ENCODE data around the gene PPP6R2.
A peak's percentile ranks its signal among the peaks of the same experiment; 100 is the strongest.

Gene PPP6R2

DNA sequence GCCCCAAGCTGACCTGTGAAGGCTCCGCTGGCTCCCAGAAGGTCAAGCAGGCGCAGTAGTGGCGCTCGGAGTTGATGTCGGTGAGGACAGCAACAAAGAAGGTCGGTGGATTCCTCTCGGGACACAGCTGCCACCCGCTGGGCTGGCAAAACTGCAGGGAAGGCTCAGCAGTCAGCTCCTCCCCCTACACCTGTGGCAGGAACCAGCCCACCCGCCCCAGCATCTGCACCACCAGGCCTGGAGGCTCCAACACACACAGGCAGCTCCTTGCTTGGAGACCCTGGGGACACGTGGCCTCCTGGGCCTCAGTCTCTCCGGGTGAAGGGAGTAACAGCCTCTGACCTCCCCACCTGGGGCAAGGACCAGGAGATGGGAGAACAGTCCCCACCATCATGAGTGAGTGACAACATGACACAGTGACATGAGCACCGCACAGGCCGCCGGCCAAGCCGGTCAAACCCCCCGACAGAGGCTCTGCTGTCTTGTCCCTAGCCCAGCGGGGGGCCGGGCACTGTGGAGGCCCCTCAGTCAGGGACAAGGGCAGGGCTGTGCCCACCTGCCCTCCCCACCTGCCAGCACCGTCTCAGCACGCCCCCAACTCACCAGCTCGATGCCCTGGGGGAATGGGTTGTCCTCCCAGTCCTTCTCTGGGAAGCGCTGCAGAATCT, 124.8 kb downstream of the PPP6R2 start:
- TF ChIP-seq, protein P1, sequence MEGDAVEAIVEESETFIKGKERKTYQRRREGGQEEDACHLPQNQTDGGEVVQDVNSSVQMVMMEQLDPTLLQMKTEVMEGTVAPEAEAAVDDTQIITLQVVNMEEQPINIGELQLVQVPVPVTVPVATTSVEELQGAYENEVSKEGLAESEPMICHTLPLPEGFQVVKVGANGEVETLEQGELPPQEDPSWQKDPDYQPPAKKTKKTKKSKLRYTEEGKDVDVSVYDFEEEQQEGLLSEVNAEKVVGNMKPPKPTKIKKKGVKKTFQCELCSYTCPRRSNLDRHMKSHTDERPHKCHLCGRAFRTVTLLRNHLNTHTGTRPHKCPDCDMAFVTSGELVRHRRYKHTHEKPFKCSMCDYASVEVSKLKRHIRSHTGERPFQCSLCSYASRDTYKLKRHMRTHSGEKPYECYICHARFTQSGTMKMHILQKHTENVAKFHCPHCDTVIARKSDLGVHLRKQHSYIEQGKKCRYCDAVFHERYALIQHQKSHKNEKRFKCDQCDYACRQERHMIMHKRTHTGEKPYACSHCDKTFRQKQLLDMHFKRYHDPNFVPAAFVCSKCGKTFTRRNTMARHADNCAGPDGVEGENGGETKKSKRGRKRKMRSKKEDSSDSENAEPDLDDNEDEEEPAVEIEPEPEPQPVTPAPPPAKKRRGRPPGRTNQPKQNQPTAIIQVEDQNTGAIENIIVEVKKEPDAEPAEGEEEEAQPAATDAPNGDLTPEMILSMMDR (IDR thresholded peaks at IDR 0.05; ENCODE audit: low read depth, low read length), result no peak
- DNase-seq (ENCODE audit: extremely low read depth, low read depth), result no peak

DNA sequence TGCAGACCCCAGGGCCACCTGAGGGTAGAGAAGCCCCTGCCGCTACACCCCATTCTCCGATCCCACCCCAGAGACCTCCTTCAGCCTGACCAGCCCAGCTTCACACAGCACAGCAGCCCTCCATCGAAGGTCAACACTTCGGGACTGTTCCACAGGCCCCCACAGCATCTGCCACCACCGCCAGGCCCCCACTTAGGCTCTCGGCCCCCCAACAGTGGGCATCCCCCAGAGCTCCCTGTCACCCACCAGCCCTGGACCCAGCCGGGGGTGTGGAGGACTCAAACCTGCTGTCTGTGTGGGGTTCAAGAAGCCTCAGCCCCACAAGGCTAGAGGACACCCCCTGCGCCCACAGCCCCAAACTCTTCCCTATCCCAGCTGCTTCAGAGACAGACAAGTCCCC, 125.5 kb downstream of the PPP6R2 start:
- DNase-seq (ENCODE audit: extremely low read depth, low read depth), result no peak
- TF ChIP-seq, protein P1 (IDR thresholded peaks at IDR 0.05; ENCODE audit: low read depth, low read length), result no peak

DNA sequence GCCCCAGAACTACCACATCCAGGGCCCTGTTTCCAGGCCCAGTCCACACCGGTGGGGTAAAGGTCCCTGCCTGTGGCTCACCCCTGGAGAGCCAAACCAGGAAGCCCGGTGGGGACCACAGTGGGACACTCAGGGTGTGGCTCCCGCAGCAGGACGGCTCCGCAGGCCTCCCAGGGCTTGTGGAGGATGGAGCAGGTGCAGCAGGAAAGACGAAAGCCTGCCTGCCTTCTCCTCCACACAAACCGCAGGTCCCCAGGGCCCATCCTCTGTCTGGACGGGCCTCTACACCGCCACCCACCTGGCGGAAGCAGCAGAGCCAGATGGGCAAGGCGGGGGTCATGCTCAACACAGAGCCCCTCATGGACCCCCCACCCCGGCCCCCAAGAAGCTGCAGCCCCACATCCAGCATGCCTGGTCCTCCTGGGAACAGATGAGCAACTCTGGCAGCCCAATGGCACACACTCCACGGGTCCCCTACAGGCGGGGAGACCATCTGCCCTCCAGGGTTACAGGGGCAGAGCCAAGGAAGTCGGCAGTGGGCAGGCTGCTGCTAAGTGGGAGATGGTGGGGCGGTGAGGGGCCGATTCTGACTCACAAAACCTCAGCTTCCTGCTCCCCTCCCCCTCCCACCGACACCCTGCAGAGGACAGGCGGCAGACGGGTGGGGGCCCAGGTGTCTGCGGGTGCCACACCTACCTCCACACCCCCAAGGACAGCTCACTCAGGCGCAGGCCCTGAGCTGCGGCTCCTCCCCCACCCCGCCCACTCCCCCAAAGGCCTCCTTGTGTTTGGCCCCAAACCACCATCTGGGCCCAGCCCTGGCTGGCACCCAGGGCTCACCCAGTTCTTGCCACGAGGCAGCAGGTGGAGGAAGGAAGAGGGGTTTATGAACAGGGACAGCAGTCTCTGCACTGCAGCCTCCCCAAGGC, 126.5 kb downstream of the PPP6R2 start:
- no peak for DNase-seq (ENCODE audit: extremely low read depth, low read depth)
- TF ChIP-seq, protein P1 (IDR thresholded peaks at IDR 0.05; ENCODE audit: low read depth, low read length), result no peak

DNA sequence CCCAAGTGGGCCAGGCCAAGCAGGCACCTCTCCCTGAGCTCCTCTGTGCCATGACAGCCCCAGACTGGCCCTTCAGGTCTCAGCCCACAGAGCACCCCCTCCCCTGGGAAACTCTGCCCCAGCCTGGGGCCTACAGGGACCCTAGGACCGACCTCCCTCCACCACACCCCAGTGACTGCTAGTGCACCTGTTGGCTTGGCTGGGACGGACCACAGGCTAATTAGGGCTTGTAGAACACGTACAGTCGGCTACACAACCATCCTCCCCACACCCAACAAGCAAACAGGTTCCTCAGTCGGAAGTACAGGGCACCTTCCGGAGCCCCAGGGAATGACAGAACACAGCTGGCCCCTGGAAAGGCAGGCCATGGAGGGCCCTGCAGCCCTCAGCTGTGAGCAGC, 127.4 kb downstream of the PPP6R2 start:
- TF ChIP-seq, protein P1 (IDR thresholded peaks at IDR 0.05; ENCODE audit: low read depth, low read length), result no peak
- DNase-seq (ENCODE audit: extremely low read depth, low read depth), result no peak

DNA sequence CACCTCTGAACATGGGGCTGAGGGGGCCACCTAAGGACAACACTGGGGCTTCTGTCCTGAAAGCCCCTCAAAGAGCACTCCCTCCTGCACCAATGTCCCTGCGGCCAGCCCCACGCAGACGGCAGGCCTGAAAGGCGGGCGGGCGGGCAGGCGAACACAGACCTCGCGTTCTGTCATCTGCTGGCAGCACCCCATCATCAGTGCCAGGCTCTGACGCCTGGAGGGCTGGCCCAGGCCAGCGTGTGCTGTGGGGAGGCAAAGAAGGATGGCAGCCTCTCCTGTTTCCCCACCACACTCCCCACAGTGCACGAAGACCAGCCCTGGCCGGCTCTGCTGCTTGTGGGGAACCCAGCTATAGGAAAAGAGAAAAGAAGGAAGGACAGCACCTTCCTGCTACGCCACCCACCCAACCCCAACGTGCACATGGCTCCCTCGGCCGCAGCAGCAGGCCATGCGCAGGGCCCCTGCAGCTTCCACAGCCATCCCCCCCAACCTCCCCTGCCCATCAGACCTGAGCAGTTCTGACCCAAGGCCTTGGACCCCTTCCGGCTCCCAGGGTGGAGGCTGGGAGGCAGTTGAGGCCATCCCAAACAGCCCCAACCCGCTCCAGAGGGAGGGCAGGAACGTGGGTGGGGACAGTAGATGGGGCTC, 128.2 kb downstream of the PPP6R2 start:
- TF ChIP-seq, protein P1 (IDR thresholded peaks at IDR 0.05; ENCODE audit: low read depth, low read length), result no peak
- DNase-seq (ENCODE audit: extremely low read depth, low read depth), result no peak

DNA sequence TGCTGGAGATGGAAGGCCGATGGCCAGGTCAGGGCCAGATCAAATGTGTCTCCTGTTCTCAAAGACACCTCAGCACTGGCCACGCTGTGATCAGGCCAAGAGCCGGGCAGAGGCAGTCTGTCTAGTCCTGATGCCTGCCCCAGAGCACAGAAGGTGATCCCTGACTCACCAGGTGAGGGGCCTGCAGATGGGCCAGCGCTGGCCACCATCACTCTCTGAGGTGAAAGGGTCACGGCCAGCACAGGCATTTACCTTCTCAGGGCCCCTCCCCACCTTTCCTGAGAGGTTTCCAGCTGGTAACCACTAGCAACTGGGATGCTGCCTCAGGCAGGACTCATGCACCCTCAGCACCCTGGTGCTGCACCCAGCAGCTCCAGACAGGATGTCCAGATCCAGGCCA, 128.8 kb downstream of the PPP6R2 start:
- TF ChIP-seq, protein P1 (IDR thresholded peaks at IDR 0.05; ENCODE audit: low read depth, low read length), result no peak
- DNase-seq (ENCODE audit: extremely low read depth, low read depth), result no peak

DNA sequence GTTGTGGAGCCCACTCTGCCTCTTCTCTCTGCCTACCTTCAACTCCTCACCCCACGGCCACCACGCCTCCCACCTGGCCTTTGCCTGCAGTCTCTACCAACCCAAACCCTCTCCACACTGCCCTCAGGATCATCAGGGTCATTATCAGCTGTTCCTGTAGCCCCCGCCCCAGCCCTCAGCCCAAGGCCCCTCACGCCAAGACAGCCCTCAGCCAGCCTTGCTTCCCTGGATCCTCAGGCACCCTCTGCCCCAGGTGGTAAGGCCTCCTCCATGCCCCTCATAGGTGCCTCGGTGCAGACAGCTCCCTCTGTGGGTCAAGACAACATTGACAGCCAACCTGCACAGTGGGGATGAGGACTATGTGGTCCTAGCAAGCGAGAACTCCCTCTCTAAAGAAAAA, 130.0 kb downstream of the PPP6R2 start:
- no peak for DNase-seq (ENCODE audit: extremely low read depth, low read depth)
- TF ChIP-seq, protein P1 (IDR thresholded peaks at IDR 0.05; ENCODE audit: low read depth, low read length), result peak; percentile 11

Data from AG09319 (cell line).